ENCODE measurements around the gene CCDC92. TPM values are rescaled to one million over a fixed set of nuclear protein-coding genes. Genes with fewer than 3 reads are reported as not detected.

Gene CCDC92
- total RNA-seq, 2 donors from 2014 or later, result 30.1 to 46.4 TPM

- H3K36me3 Mint-ChIP-seq (ENCODE audit: low read depth), result peaks cover 3% of the 10 kb centered on the region
- H3K9me3 ChIP-seq (ENCODE audit: control insufficient read depth, low read length, poor library complexity, severe bottlenecking), result no peaks in the 10 kb centered on the region
- no peak for ATAC-seq
- no peak for DNase-seq
- H3K27me3 Mint-ChIP-seq, result no peaks in the 10 kb centered on the region
- H3K4me1 Mint-ChIP-seq, result peaks cover 32% of the 10 kb centered on the region
- no peak overlapping the region for H3K27ac Mint-ChIP-seq
- no peak overlapping the region for H3K4me3 Mint-ChIP-seq
These were observed 24.6 kb upstream of the CCDC92 start for GRCh38 chr12:123997033-123997822.

GRCh38 chr12:123996581-123996980, 23.9 kb upstream of the CCDC92 start:
- no peak overlapping the region for H3K27ac Mint-ChIP-seq
- ATAC-seq (no peak), DNase-seq (no peak)
- H3K4me1 Mint-ChIP-seq, result peaks cover 32% of the 10 kb centered on the region
- no peak overlapping the region for H3K4me3 Mint-ChIP-seq
- no peaks in the 10 kb centered on the region for H3K9me3 ChIP-seq (ENCODE audit: control insufficient read depth, low read length, poor library complexity, severe bottlenecking)
- peaks cover 3% of the 10 kb centered on the region for H3K36me3 Mint-ChIP-seq (ENCODE audit: low read depth)
- no peaks in the 10 kb centered on the region for H3K27me3 Mint-ChIP-seq

- H3K27me3 Mint-ChIP-seq, result no peaks in the 10 kb centered on the region
- ATAC-seq, result no peak
- peak overlapping the region; percentile 83 for H3K27ac Mint-ChIP-seq
- H3K9me3 ChIP-seq (ENCODE audit: control insufficient read depth, low read length, poor library complexity, severe bottlenecking), result no peaks in the 10 kb centered on the region
- no peak for DNase-seq
- H3K4me3 Mint-ChIP-seq, result no peak overlapping the region
- H3K4me1 Mint-ChIP-seq, result peaks cover 36% of the 10 kb centered on the region
- peaks cover 3% of the 10 kb centered on the region for H3K36me3 Mint-ChIP-seq (ENCODE audit: low read depth)
These were observed 22.6 kb upstream of the CCDC92 start for GRCh38 chr12:123995023-123995748.

GRCh38 chr12:123992118-123992825, 19.6 kb upstream of the CCDC92 start:
- H3K9me3 ChIP-seq (ENCODE audit: control insufficient read depth, low read length, poor library complexity, severe bottlenecking), result no peaks in the 10 kb centered on the region
- ATAC-seq, result no peak
- no peak overlapping the region for H3K4me3 Mint-ChIP-seq
- DNase-seq, result no peak
- H3K4me1 Mint-ChIP-seq, result peaks cover 37% of the 10 kb centered on the region
- no peak overlapping the region for H3K27ac Mint-ChIP-seq
- peaks cover 8% of the 10 kb centered on the region for H3K36me3 Mint-ChIP-seq (ENCODE audit: low read depth)
- no peaks in the 10 kb centered on the region for H3K27me3 Mint-ChIP-seq

GRCh38 chr12:123991372-123991951, 18.8 kb upstream of the CCDC92 start:
- DNase-seq (no peak), ATAC-seq (no peak)
- Mint-ChIP-seq H3K36me3 (ENCODE audit: low read depth) (peaks cover 8% of the 10 kb centered on the region), H3K27ac (peak overlapping the region; percentile 47), H3K4me3 (no peak overlapping the region), H3K4me1 (peaks cover 33% of the 10 kb centered on the region), H3K27me3 (no peaks in the 10 kb centered on the region)
- no peaks in the 10 kb centered on the region for H3K9me3 ChIP-seq (ENCODE audit: control insufficient read depth, low read length, poor library complexity, severe bottlenecking)

GRCh38 chr12:123990511-123990910, 17.9 kb upstream of the CCDC92 start:
- H3K36me3 Mint-ChIP-seq (ENCODE audit: low read depth), result peaks cover 8% of the 10 kb centered on the region
- H3K4me1 Mint-ChIP-seq, result peaks cover 27% of the 10 kb centered on the region
- H3K4me3 Mint-ChIP-seq, result no peak overlapping the region
- DNase-seq, result no peak
- H3K27ac Mint-ChIP-seq, result peak overlapping the region; percentile 47
- no peak for ATAC-seq
- no peaks in the 10 kb centered on the region for H3K9me3 ChIP-seq (ENCODE audit: control insufficient read depth, low read length, poor library complexity, severe bottlenecking)
- no peaks in the 10 kb centered on the region for H3K27me3 Mint-ChIP-seq

GRCh38 chr12:123989753-123990152, 17.1 kb upstream of the CCDC92 start:
- ATAC-seq, result no peak
- peaks cover 8% of the 10 kb centered on the region for H3K36me3 Mint-ChIP-seq (ENCODE audit: low read depth)
- DNase-seq, result no peak
- H3K27ac Mint-ChIP-seq, result no peak overlapping the region
- H3K4me3 Mint-ChIP-seq, result no peak overlapping the region
- no peaks in the 10 kb centered on the region for H3K27me3 Mint-ChIP-seq
- H3K9me3 ChIP-seq (ENCODE audit: control insufficient read depth, low read length, poor library complexity, severe bottlenecking), result no peaks in the 10 kb centered on the region
- H3K4me1 Mint-ChIP-seq, result peaks cover 26% of the 10 kb centered on the region

- ATAC-seq (no peak), DNase-seq (no peak)
- H3K4me3 Mint-ChIP-seq, result no peak overlapping the region
- H3K4me1 Mint-ChIP-seq, result peaks cover 29% of the 10 kb centered on the region
- no peaks in the 10 kb centered on the region for H3K27me3 Mint-ChIP-seq
- H3K9me3 ChIP-seq (ENCODE audit: control insufficient read depth, low read length, poor library complexity, severe bottlenecking), result no peaks in the 10 kb centered on the region
- H3K27ac Mint-ChIP-seq, result peak overlapping the region; percentile 41
- peaks cover 5% of the 10 kb centered on the region for H3K36me3 Mint-ChIP-seq (ENCODE audit: low read depth)
These were observed 16.5 kb upstream of the CCDC92 start for GRCh38 chr12:123989168-123989567.

- Mint-ChIP-seq H3K36me3 (ENCODE audit: low read depth) (peaks cover 5% of the 10 kb centered on the region), H3K27ac (no peak overlapping the region), H3K4me1 (peaks cover 33% of the 10 kb centered on the region), H3K27me3 (no peaks in the 10 kb centered on the region), H3K4me3 (no peak overlapping the region)
- ATAC-seq (no peak), DNase-seq (no peak)
- H3K9me3 ChIP-seq (ENCODE audit: control insufficient read depth, low read length, poor library complexity, severe bottlenecking), result no peaks in the 10 kb centered on the region
These were observed 14.4 kb upstream of the CCDC92 start for GRCh38 chr12:123987022-123987421.

- H3K36me3 Mint-ChIP-seq (ENCODE audit: low read depth), result peaks cover 5% of the 10 kb centered on the region
- H3K4me3 Mint-ChIP-seq, result no peak overlapping the region
- no peaks in the 10 kb centered on the region for H3K27me3 Mint-ChIP-seq
- H3K4me1 Mint-ChIP-seq, result peaks cover 33% of the 10 kb centered on the region
- no peaks in the 10 kb centered on the region for H3K9me3 ChIP-seq (ENCODE audit: control insufficient read depth, low read length, poor library complexity, severe bottlenecking)
- ATAC-seq (no peak), DNase-seq (no peak)
- H3K27ac Mint-ChIP-seq, result no peak overlapping the region
These were observed 13.8 kb upstream of the CCDC92 start for GRCh38 chr12:123986374-123986965.

- ATAC-seq, result no peak
- no peak overlapping the region for H3K4me3 Mint-ChIP-seq
- H3K27me3 Mint-ChIP-seq, result no peaks in the 10 kb centered on the region
- no peak for DNase-seq
- peaks cover 5% of the 10 kb centered on the region for H3K36me3 Mint-ChIP-seq (ENCODE audit: low read depth)
- no peak overlapping the region for H3K27ac Mint-ChIP-seq
- peaks cover 34% of the 10 kb centered on the region for H3K4me1 Mint-ChIP-seq
- no peaks in the 10 kb centered on the region for H3K9me3 ChIP-seq (ENCODE audit: control insufficient read depth, low read length, poor library complexity, severe bottlenecking)
These were observed 12.3 kb upstream of the CCDC92 start for GRCh38 chr12:123984903-123985302.

- H3K9me3 ChIP-seq (ENCODE audit: control insufficient read depth, low read length, poor library complexity, severe bottlenecking), result no peaks in the 10 kb centered on the region
- peak; percentile 85 for ATAC-seq
- Mint-ChIP-seq H3K4me3 (no peak overlapping the region), H3K4me1 (peaks cover 34% of the 10 kb centered on the region), H3K36me3 (ENCODE audit: low read depth) (peaks cover 5% of the 10 kb centered on the region), H3K27ac (peak overlapping the region; percentile 56), H3K27me3 (no peaks in the 10 kb centered on the region)
- peak in 2 of 3 donors; percentile 13 to 19 for DNase-seq
These were observed 11.3 kb upstream of the CCDC92 start for GRCh38 chr12:123983822-123984485.
